Caco-2 (cell line): ENCODE results near the gene POU2AF2. TPM values are rescaled to one million over a fixed set of nuclear protein-coding genes. Genes with fewer than 3 reads are reported as not detected.

Experiments used
- BruUV-seq: library from RNA; stranded (reverse); fragments of 400-500 nt; replicated peaks from 2 replicates; lab custom pipeline; 2021; lab: Mats Ljungman, UMichigan
- CTCF ChIA-PET: fragments of 300-600 bp; sonication (Branson Sonifier 250); formaldehyde crosslinking; loops from one replicate; lab custom pipeline; 2022; ENCODE audit warnings: antibody characterized with exemption; lab: Charles Lee
- POLR2A ChIA-PET: fragments of 300-600 bp; sonication (Branson Sonifier 250); formaldehyde crosslinking; loops from one replicate; lab custom pipeline; 2022; ENCODE audit warnings: antibody characterized with exemption; lab: Charles Lee
- DNase-seq, 2 experiments: peaks; one replicate each; pipeline versions ENCODE4 v3.0.0 to v3.0.0-alpha.2; 2020 to 2022
- H3K27me3 ChIP-seq: replicated peaks from 2 replicates; pipeline ENCODE4 v1.6.0; 2011; ENCODE audit warnings: low read length; ENCODE audit not compliant: control insufficient read depth, insufficient read depth
- H3K36me3 ChIP-seq: 2 replicates; pipeline ENCODE4 v1.5.1; 2011; ENCODE audit warnings: low read length; ENCODE audit not compliant: control insufficient read depth, insufficient read depth
- H3K4me1 ChIP-seq: fragments of 250-450 bp; sonication (Bioruptor Pico); 2 replicates; pipeline ENCODE4 v1.5.1; 2020; ENCODE audit warnings: mild to moderate bottlenecking
- H3K4me3 ChIP-seq: 2 replicates; pipeline ENCODE4 v1.5.1; 2011; ENCODE audit warnings: low read depth, mild to moderate bottlenecking, control low read depth, low read length
- H3K9me3 ChIP-seq: fragments of 250-450 bp; sonication (Bioruptor Pico); 2 replicates; pipeline ENCODE4 v1.5.1; 2020; ENCODE audit warnings: mild to moderate bottlenecking, moderate library complexity
- H3K27ac Mint-ChIP-seq: one replicate; pipeline ENCODE4 v1.8.0; 2022; ENCODE audit warnings: mixed read lengths; ENCODE audit not compliant: unreplicated experiment
- H3K27me3 Mint-ChIP-seq: one replicate; pipeline ENCODE4 v1.8.0; 2022; ENCODE audit warnings: mixed read lengths; ENCODE audit not compliant: insufficient read depth, unreplicated experiment
- H3K36me3 Mint-ChIP-seq: one replicate; pipeline ENCODE4 v1.8.0; 2022; ENCODE audit warnings: mild to moderate bottlenecking, mixed read lengths; ENCODE audit not compliant: insufficient read depth, unreplicated experiment
- H3K4me1 Mint-ChIP-seq: one replicate; pipeline ENCODE4 v1.8.0; 2022; ENCODE audit warnings: low read depth, mixed read lengths; ENCODE audit not compliant: unreplicated experiment
- H3K4me3 Mint-ChIP-seq: one replicate; pipeline ENCODE4 v1.8.0; 2022; ENCODE audit warnings: mild to moderate bottlenecking, moderate library complexity, mixed read lengths; ENCODE audit not compliant: unreplicated experiment
- H3K9me3 Mint-ChIP-seq: one replicate; pipeline ENCODE4 v1.8.0; 2022; ENCODE audit warnings: mixed read lengths; ENCODE audit not compliant: unreplicated experiment
- intact Hi-C: fragments of 100-400 bp; cut with micrococcal nuclease; formaldehyde crosslinking; loops from one replicate; pipeline ENCODE4 v1.10.0; 2022; ENCODE audit not compliant: unreplicated experiment
- total RNA-seq: library from RNA; stranded (reverse); gene quantifications from 2 replicates; pipeline ENCODE4 v1.2.3, GENCODE V29; 2022
- TF ChIP-seq, protein P1 (sequence below), 2 experiments: fragments of 200-600 bp in 1 of 2; IDR thresholded peaks; 1 replicate in 1 of 2; 2 replicates in 1 of 2; pipeline versions ENCODE4 v1.5.1 to v1.8.0; 2011 to 2022; ENCODE audit warnings: antibody characterized with exemption in 1 of 2, control low read depth in 1 of 2, inconsistent platforms in 1 of 2, low read depth in 1 of 2, low read length in 1 of 2, mild to moderate bottlenecking in 1 of 2, moderate library complexity in 1 of 2; ENCODE audit not compliant: insufficient read depth in 1 of 2, severe bottlenecking in 1 of 2, unreplicated experiment in 1 of 2

The POU2AF2 gene
- total RNA-seq, 1 experiment from 2014 or later = not detected

DNA sequence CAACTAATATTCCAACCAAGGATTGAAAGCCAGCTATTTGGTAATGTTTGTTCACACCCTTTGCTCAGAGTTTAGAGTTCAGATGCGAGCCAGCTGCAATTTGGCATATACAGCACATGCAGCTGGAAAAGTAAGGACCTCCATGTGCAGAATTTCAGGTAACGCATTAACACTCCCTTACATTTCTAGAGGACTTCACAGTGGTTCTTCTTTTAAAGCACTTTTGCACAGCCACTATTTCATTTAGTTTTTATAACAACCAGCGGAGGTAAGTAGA is 56.3 kb downstream of the POU2AF2 start:
- ChIA-PET POLR2A (no interaction called here), CTCF (interaction anchor here (0.8 to 2.3 kb wide), 3 partner anchors 36 to 126 kb away, joined by 3 to 18 read pairs (median 3); no protein-coding TSS in a partner anchor)
- Histone ChIP-seq H3K4me3 (no peak overlapping the region), H3K36me3 (no peaks in the 10 kb centered on the region), H3K9me3 (no peaks in the 10 kb centered on the region), H3K27me3 (no peaks in the 10 kb centered on the region), H3K4me1 (peaks cover 50% of the 10 kb centered on the region)
- Mint-ChIP-seq H3K36me3 (peaks cover 4% of the 10 kb centered on the region), H3K27me3 (no peaks in the 10 kb centered on the region), H3K9me3 (no peaks in the 10 kb centered on the region), H3K4me1 (peaks cover 39% of the 10 kb centered on the region), H3K27ac (no peak overlapping the region), H3K4me3 (no peak overlapping the region)
- DNase-seq = no peak
- no TSS peak for BruUV-seq
- intact Hi-C loops = no loop called here
- TF ChIP-seq, protein P1, sequence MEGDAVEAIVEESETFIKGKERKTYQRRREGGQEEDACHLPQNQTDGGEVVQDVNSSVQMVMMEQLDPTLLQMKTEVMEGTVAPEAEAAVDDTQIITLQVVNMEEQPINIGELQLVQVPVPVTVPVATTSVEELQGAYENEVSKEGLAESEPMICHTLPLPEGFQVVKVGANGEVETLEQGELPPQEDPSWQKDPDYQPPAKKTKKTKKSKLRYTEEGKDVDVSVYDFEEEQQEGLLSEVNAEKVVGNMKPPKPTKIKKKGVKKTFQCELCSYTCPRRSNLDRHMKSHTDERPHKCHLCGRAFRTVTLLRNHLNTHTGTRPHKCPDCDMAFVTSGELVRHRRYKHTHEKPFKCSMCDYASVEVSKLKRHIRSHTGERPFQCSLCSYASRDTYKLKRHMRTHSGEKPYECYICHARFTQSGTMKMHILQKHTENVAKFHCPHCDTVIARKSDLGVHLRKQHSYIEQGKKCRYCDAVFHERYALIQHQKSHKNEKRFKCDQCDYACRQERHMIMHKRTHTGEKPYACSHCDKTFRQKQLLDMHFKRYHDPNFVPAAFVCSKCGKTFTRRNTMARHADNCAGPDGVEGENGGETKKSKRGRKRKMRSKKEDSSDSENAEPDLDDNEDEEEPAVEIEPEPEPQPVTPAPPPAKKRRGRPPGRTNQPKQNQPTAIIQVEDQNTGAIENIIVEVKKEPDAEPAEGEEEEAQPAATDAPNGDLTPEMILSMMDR (IDR thresholded peaks at IDR 0.05; ENCODE audit: insufficient read depth in 1 of 2, low read depth in 1 of 2, low read length in 1 of 2, severe bottlenecking in 1 of 2, unreplicated experiment in 1 of 2) = no peak

DNA sequence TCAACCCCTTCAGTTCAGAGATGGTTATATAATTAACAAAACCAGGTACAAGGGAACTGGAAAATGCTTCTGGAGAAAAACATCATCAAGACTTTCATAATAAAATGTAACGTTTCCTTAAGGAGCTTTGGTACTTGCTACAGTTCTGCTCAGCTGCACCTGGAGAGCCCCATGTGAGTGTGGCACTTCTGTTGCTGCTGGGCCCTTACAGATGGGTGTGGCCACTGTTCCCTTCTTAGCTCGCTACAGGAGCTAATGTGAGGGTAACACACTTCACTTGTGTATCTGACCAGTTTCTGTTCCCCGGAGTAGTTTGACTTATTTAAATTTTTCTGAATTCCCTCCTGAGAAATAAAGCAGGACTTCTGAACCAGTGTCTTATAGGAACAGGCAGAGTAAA is 56.8 kb downstream of the POU2AF2 start:
- Histone ChIP-seq H3K4me1 (peaks cover 51% of the 10 kb centered on the region), H3K27me3 (no peaks in the 10 kb centered on the region), H3K9me3 (no peaks in the 10 kb centered on the region), H3K36me3 (no peaks in the 10 kb centered on the region), H3K4me3 (no peak overlapping the region)
- TF ChIP-seq, protein P1 (IDR thresholded peaks at IDR 0.05; ENCODE audit: insufficient read depth in 1 of 2, low read depth in 1 of 2, low read length in 1 of 2, severe bottlenecking in 1 of 2, unreplicated experiment in 1 of 2) = no peak
- Mint-ChIP-seq H3K36me3 (peaks cover under 1% of the 10 kb centered on the region), H3K9me3 (no peaks in the 10 kb centered on the region), H3K27me3 (no peaks in the 10 kb centered on the region), H3K4me3 (no peak overlapping the region), H3K4me1 (peaks cover 39% of the 10 kb centered on the region), H3K27ac (no peak overlapping the region)
- intact Hi-C loops = no loop called here
- POLR2A ChIA-PET = no interaction called here
- CTCF ChIA-PET = interaction anchor here (0.7 to 2.3 kb wide), 3 partner anchors 57 to 125 kb away, joined by 3 to 18 read pairs (median 3); no protein-coding TSS in a partner anchor
- BruUV-seq = no TSS peak
- DNase-seq = no peak

DNA sequence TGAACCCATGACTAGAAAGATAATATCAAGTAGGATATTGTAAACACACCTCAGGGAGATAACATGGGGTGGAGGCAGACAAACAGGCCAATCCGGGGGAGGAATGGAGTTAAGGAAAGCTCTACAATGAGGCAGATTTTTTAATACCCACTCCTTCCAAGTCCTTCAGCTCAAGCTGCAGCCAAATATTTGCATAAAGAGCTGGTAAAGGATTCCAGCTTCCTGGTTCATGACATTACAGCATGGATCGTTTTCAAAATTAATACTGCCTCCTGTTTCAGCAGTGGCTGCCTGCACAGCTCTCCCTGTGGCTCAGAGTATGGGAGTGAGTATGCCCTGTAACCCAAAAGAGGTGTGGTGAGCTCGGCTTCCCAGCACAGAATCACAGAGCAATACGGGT is 57.9 kb downstream of the POU2AF2 start:
- Mint-ChIP-seq H3K4me1 (peaks cover 47% of the 10 kb centered on the region), H3K27me3 (no peaks in the 10 kb centered on the region), H3K9me3 (no peaks in the 10 kb centered on the region), H3K27ac (no peak overlapping the region), H3K4me3 (peak overlapping the region; percentile 13), H3K36me3 (no peaks in the 10 kb centered on the region)
- TF ChIP-seq, protein P1 (IDR thresholded peaks at IDR 0.05; ENCODE audit: insufficient read depth in 1 of 2, low read depth in 1 of 2, low read length in 1 of 2, severe bottlenecking in 1 of 2, unreplicated experiment in 1 of 2) = no peak
- POLR2A ChIA-PET = interaction anchor here (0.6 to 1.2 kb wide), 4 partner anchors 30 to 1087 kb away, joined by 3 read pairs; no protein-coding TSS in a partner anchor
- H3K27me3 ChIP-seq = no peaks in the 10 kb centered on the region
- BruUV-seq = no TSS peak
- H3K4me1 ChIP-seq = peaks cover 62% of the 10 kb centered on the region
- CTCF ChIA-PET = interaction anchor here (0.6 to 2.3 kb wide), 8 partner anchors 17 to 143 kb away, joined by 3 to 18 read pairs (median 4); no protein-coding TSS in a partner anchor
- DNase-seq = peak; percentile 56 to 69
- no peak overlapping the region for H3K4me3 ChIP-seq
- H3K36me3 ChIP-seq = no peaks in the 10 kb centered on the region
- intact Hi-C loops = loop anchor here (1.0 kb wide), 2 partner anchors 32 to 57 kb away; no protein-coding TSS in a partner anchor
- H3K9me3 ChIP-seq = no peaks in the 10 kb centered on the region
